T-helper 1 cell (primary cell): Measurements from ENCODE around the gene SSC5D.
A peak's percentile ranks its signal among the peaks of the same experiment; 100 is the strongest.
"Not testable (repeated sequence)": the region's sequence is repeated elsewhere in the genome, so short reads cannot be mapped to it uniquely, and the experiment has no call there.

Experiments used
- DNase-seq, 5 donors: peaks; one replicate each; pipeline ENCODE4 v3.0.0-alpha.2; 2012 to 2020
- total RNA-seq, 4 donors: gene quantifications; one replicate each; lab custom pipeline; 2026; lab: John Stamatoyannopoulos, UW

The SSC5D gene
- total RNA-seq: 0 to 0.80 (median 0.19) reads per million in 4 donors

GRCh38 chr19:55487924-55488687, at the start of gene SSC5D:
TSS of gene SSC5D (plus strand) at chr19:55488436. CDS start at chr19:55488590, 154 bp downstream.
- DNase-seq: no peak

GRCh38 chr19:55439052-55439451, 49.2 kb upstream of the SSC5D start:
- no peak for DNase-seq

GRCh38 chr19:55440411-55441105, 47.7 kb upstream of the SSC5D start:
- DNase-seq: no peak

- no peak for DNase-seq
Measured at GRCh38 chr19:55441319-55441691, 46.9 kb upstream of the SSC5D start.

- DNase-seq: no peak
Measured at GRCh38 chr19:55441692-55442321, 46.4 kb upstream of the SSC5D start.

- no peak for DNase-seq
Measured at GRCh38 chr19:55442372-55442961, 45.8 kb upstream of the SSC5D start.

- no peak for DNase-seq
Measured at GRCh38 chr19:55443045-55443823, 45.0 kb upstream of the SSC5D start, which contains the start of gene SHISA7. TSS of gene SHISA7 (minus strand) at chr19:55443300. CDS start at chr19:55442863, 437 bp downstream.

- DNase-seq: no peak
Measured at GRCh38 chr19:55443824-55444480, 44.3 kb upstream of the SSC5D start.

- no peak for DNase-seq
Measured at GRCh38 chr19:55444646-55445045, 43.6 kb upstream of the SSC5D start.

- DNase-seq: no peak
Measured at GRCh38 chr19:55446060-55446459, 42.2 kb upstream of the SSC5D start.

GRCh38 chr19:55447421-55448174, 40.6 kb upstream of the SSC5D start:
- DNase-seq: no peak

GRCh38 chr19:55448175-55448490, 40.1 kb upstream of the SSC5D start:
- DNase-seq: not testable (repeated sequence)

GRCh38 chr19:55449469-55449868, 38.8 kb upstream of the SSC5D start:
- DNase-seq: no peak

- DNase-seq: peak in 1 of 5 donors; percentile 22
Measured at GRCh38 chr19:55451163-55451964, 36.9 kb upstream of the SSC5D start.

GRCh38 chr19:55451965-55452748, 36.1 kb upstream of the SSC5D start:
- peak in 1 of 5 donors; percentile 34 for DNase-seq

- DNase-seq: peak in 2 of 5 donors; percentile 31 to 39
Measured at GRCh38 chr19:55452749-55453346, 35.4 kb upstream of the SSC5D start.

GRCh38 chr19:55453511-55454260, 34.5 kb upstream of the SSC5D start:
- DNase-seq: no peak

- DNase-seq: peak in 3 of 5 donors; percentile 28 to 41 (median 34)
Measured at GRCh38 chr19:55454787-55455243, 33.4 kb upstream of the SSC5D start.
